Stimulated activated CD8-positive, alpha-beta memory T cell treated with anti-CD3 and anti-CD28 coated beads, Interleukin-12 subunit alpha, Interleukin-12 subunit beta, amount 100 ng/mL, for 1 hour (primary cell): Measurements from ENCODE around the gene TMED7.

Experiments
- DNase-seq: peaks from one replicate; pipeline ENCODE4 v3.0.0-alpha.2; 2020; ENCODE audit warnings: low read depth

Gene TMED7

GRCh38 chr5:115627295-115627865, 1.5 kb upstream of the TMED7 start:
- DNase-seq: no peak

GRCh38 chr5:115626445-115626823, 598 bp upstream of the TMED7 start:
- DNase-seq: no peak

- DNase-seq: no peak
Observed at GRCh38 chr5:115624994-115625393, 842 bp downstream of the TMED7 start.

- no peak for DNase-seq
Observed at GRCh38 chr5:115623658-115624057, 2.2 kb downstream of the TMED7 start.

- no peak for DNase-seq
Observed at GRCh38 chr5:115621365-115621900, 4.4 kb downstream of the TMED7 start.

GRCh38 chr5:115616892-115617291, 8.9 kb downstream of the TMED7 start:
- no peak for DNase-seq

GRCh38 chr5:115616472-115616871, 9.4 kb downstream of the TMED7 start:
- no peak for DNase-seq

- no peak for DNase-seq
Observed at GRCh38 chr5:115611873-115612272, 14.0 kb downstream of the TMED7 start.

- DNase-seq: no peak
Observed at GRCh38 chr5:115607935-115608334, 17.9 kb downstream of the TMED7 start.

- no peak for DNase-seq
Observed at GRCh38 chr5:115605436-115605835, 20.4 kb downstream of the TMED7 start.

- DNase-seq: no peak
Observed at GRCh38 chr5:115602591-115603125, 23.2 kb downstream of the TMED7 start.

GRCh38 chr5:115601701-115602590, 23.9 kb downstream of the TMED7 start, which contains the start of gene TICAM2:
TSS of gene TICAM2 (minus strand) at chr5:115602479. CDS start at chr5:115581256, 21,223 bp downstream.
- no peak for DNase-seq

- DNase-seq: no peak
Observed at GRCh38 chr5:115600766-115601165, 25.1 kb downstream of the TMED7 start.

- no peak for DNase-seq
Observed at GRCh38 chr5:115599924-115600323, 25.9 kb downstream of the TMED7 start.

GRCh38 chr5:115599502-115599901, 26.3 kb downstream of the TMED7 start:
- DNase-seq: no peak

- no peak for DNase-seq
Observed at GRCh38 chr5:115594128-115595047, 31.4 kb downstream of the TMED7 start.

GRCh38 chr5:115589043-115589442, 36.8 kb downstream of the TMED7 start:
- no peak for DNase-seq

- no peak for DNase-seq
Observed at GRCh38 chr5:115588640-115589039, 37.2 kb downstream of the TMED7 start.

GRCh38 chr5:115586525-115587146, 39.2 kb downstream of the TMED7 start:
- no peak for DNase-seq

GRCh38 chr5:115585265-115585664, 40.6 kb downstream of the TMED7 start:
- DNase-seq: no peak

- DNase-seq: no peak
Observed at GRCh38 chr5:115584501-115584900, 41.3 kb downstream of the TMED7 start.
